Esophagus mucosa (tissue), 1 donor: ENCODE results near the gene CENPB. TPM values are rescaled to one million over a fixed set of nuclear protein-coding genes. Genes with fewer than 3 reads are reported as not detected.
"Not testable (repeated sequence)": the region's sequence is repeated elsewhere in the genome, so short reads cannot be mapped to it uniquely, and the experiment has no call there.

Experiments
- ATAC-seq: fragments of 200-7000 bp; cut with Tn5 transposase; one replicate; pipeline ENCODE4 v1.9.1; 2020
- total RNA-seq: library from RNA; stranded (reverse); gene quantifications from one replicate; pipeline ENCODE4 v1.2.4, GENCODE V29; 2023
- donor health status: DM: yes; HTN: yes; CAD: no.

CENPB gene
- 50.8 TPM for total RNA-seq

GRCh38 chr20:3786665-3787323 lies at the start of gene CENPB:
CENPB (minus strand) TSS chr20:3786740; CDS start chr20:3786483, 257 bp downstream.
- peak; percentile 89 for ATAC-seq

GRCh38 chr20:3836132-3836531 lies 49.6 kb upstream of the CENPB start:
- ATAC-seq: no peak

- not testable (repeated sequence) for ATAC-seq
Measured at GRCh38 chr20:3829891-3830290, 43.4 kb upstream of the CENPB start.

GRCh38 chr20:3828798-3829197 lies 42.3 kb upstream of the CENPB start:
- no peak for ATAC-seq

GRCh38 chr20:3826420-3826819 lies 39.9 kb upstream of the CENPB start:
- no peak for ATAC-seq

- no peak for ATAC-seq
Measured at GRCh38 chr20:3825526-3825925, 39.0 kb upstream of the CENPB start.

DNA sequence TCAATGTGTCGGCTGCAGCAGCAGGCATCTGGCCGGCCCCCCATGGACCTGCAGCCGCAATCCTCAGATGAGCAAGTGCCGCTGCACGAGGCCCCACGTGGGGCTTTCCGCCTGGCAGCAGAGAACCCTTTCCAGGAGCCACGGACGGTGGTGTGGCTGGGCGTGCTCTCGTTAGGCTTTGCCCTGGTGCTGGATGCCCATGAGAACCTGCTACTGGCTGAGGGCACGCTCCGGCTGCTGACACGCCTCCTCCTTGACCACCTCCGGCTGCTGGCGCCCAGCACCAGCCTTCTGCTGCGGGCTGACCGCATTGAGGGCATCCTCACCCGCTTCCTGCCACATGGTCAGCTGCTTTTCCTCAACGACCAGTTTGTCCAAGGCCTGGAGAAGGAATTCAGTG lies 37.3 kb upstream of the CENPB start:
- no peak for ATAC-seq

DNA sequence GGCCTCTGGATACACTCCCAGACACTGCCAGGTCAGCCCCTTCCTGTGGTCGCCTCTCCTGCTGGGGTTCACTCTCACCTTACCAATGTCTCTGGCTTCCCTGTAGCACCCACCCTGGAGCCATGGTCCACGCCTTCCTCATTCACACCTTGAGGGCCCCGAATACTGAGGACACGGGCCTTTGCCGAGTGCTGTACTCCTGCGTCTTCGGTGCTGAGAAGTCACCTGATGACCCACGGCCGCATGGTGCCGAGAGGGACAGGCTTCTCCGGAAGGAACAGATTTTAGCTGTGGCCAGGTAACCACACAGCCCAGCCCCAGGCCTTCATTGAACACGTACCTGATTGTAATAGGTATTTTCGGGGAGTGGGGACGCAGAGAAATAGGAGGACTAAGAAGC lies 35.5 kb upstream of the CENPB start:
- no peak for ATAC-seq

DNA sequence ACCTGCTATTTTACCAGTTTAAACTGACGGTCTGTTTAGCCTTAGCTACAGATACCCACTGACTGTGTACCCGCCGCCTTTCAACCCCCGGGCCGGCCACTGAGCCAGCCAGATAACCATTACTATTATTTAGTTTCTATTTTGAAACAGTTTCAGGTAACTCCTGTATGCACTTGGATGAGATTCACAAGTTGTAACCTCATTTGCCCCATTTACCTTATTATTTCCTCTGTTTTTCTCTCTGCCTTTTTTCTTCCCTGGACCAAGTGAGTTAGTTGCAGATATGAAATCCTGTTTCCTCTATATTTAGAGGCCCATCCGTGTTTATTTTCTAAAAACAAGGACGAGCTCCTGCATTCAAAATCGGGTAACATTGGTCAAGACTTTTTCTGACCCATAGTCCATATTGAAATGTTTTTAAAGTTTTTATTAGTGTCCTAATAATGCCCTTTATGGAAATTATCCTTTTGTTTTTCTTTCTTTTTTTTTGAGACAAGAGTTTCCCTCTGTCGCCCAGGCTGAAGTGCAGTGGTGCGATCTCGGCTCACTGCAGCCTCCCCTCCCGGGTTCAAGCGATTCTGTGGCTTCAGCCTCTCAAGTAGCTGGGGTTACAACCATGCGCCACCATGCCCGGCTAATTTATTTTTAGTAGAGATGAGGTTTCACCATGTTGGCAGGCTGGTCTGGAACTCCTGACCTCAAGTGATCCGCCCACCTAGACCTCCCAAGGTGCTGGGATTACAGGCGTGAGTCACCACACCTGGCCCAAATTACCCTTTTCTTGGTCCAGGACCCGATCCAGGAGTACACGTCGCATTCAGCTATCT lies 34.6 kb upstream of the CENPB start:
- no peak for ATAC-seq

- ATAC-seq: peak; percentile 87
Measured at GRCh38 chr20:3820048-3820900, 33.7 kb upstream of the CENPB start, which contains the start of gene AP5S1. AP5S1 (plus strand) TSS chr20:3820547; CDS start chr20:3822118, 1,571 bp downstream.

- ATAC-seq: no peak
Measured at GRCh38 chr20:3819411-3820047, 33.0 kb upstream of the CENPB start.

GRCh38 chr20:3818155-3819151 lies 31.9 kb upstream of the CENPB start:
- peak; percentile 24 for ATAC-seq

DNA sequence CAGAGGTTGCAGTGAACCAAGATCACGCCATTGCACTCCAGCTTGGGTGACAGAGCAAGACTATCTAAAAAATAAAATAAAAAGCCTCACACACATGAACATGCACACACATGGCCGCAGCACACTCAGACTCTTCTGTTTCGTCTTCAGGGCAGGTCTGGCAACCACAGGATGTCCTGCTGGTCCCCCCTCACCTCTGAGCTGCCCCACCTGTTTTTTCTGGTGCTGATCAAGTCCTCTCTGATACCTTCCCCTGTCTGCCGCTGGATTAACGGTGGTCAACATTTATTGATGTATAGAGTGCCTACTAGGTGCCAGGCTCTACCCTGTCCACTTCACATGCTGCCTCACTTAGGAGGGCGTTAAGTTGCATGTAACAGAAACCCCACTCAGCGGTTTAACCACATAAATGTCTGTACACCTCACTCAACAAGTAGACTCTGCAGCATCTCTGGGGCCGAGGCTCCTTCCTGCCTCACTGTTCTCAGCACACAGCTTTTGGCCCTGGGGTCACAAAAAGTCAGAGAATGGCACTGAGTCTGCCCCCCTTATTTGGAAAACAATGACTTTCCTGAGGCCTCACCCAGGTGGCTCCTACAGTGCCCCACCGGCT lies 29.3 kb upstream of the CENPB start:
- ATAC-seq: no peak

DNA sequence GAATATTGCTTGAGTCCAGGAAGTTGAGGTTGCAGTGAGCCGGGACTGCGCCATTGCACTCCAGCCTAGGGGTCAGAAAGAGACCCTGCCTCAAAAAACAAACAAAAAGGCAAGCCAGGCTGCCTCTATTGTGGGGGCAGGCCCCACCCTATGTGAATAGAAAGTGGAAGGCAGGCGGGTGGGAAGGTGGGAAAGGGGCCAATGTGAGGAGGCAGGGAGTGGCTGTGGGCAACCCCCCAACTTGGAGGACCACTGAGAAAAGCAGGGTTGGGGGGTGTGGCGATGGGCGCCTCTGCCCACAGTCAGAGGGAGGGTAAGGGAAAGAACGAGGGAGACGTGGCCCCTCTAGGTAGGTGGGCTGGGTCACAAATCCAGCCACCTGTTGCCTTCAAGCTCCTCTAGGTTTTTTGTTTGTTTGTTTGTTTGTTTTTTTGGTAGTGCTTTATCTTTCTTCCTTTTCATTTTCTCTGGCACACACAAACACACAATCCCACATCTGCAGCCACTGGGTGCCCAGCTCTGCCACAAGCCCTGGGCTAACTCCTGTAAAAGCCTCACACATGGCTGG lies 28.5 kb upstream of the CENPB start:
- ATAC-seq: no peak

DNA sequence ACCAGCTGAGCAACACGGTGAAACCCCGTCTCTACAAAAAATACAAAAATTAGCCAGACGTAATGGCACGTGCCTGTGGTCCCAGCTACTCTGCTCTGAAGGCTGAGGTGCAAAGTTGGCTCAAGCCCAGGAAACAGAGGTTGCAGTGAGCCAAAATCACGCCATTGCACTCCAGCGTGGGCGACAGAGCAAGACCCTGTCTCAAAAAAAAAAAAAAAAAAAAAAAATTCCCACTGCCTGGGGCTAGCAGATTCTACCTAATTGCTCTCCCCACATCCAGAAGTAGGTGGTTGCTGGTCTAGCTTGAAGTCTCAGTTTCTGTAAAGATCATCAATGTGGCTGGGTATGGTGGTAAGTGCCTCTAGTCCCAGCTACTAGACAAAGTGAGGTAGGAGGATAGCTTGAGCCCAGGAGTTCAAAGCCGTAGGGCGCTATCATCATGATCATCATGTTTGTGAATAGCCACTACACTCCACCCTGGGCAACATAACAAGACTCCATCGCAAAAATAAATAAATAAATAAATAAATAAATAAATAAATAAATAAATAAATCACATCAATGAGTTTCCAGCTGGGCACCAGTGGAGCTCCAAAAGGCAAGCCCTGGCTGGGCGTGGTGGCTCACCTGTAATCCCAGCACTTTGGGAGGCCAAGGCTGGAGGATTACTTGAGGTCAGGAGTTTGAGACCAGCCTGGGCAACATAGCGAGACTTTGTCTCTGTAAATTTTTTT lies 27.5 kb upstream of the CENPB start:
- ATAC-seq: no peak

GRCh38 chr20:3812975-3813847 lies 26.7 kb upstream of the CENPB start:
- no peak for ATAC-seq

DNA sequence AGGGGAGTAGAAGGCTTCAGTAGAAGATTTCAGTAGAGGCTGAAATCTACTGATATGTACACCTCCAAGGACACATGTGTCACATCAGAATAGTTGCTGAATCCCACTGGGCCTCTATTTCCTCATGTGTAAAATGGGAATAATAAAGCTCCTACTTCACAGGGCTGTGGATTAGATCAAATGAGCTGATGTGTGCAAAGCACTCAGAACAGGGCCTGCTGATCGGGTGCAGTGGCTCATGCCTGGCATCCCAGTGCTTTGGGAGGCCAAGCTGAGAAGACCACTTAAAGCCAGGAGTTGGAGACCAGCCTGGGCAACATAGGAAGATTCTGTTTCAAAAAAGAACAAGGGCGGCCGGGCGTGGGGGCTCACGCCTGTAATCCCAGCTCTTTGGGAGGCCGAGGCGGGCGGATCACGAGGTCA lies 25.7 kb upstream of the CENPB start:
- ATAC-seq: no peak

GRCh38 chr20:3811467-3812258 lies 25.1 kb upstream of the CENPB start:
- peak; percentile 96 for ATAC-seq
